Stomach (tissue), 9 donors: ENCODE measurements around the gene VWF. TPM values are rescaled to one million over a fixed set of nuclear protein-coding genes. Genes with fewer than 3 reads are reported as not detected.

ENCODE experiments used
- DNase-seq, 2 donors: peaks; one replicate each; pipeline versions ENCODE4 v3.0.0 to v3.0.0-alpha.2; 2013 to 2019
- H3K27ac ChIP-seq, 5 donors: fragments of 200-600 bp in 4 of 5; sonication (generic) in 4 of 5; one replicate each; pipeline ENCODE4 v1.5.1; 2013 to 2019; ENCODE audit warnings: mild to moderate bottlenecking in 1 of 5, moderate library complexity in 1 of 5
- H3K27me3 ChIP-seq, 3 donors: fragments of 200-600 bp; sonication (generic); one replicate each; pipeline ENCODE4 v1.5.1; 2017 to 2019; ENCODE audit warnings: mixed run types in 1 of 3
- H3K36me3 ChIP-seq, 4 donors: fragments of 200-600 bp; sonication (generic); 1 replicate in 3 of 4; 2 replicates in 1 of 4; pipeline ENCODE4 v1.5.1; 2016 to 2019
- H3K4me1 ChIP-seq, 4 donors: fragments of 200-600 bp; sonication (generic); one replicate each; pipeline ENCODE4 v1.5.1; 2016 to 2019
- H3K4me3 ChIP-seq, 4 donors: fragments of 200-600 bp; sonication (generic) in 3 of 4; one replicate each; pipeline ENCODE4 v1.5.1; 2016 to 2019; ENCODE audit warnings: mild to moderate bottlenecking in 1 of 4
- H3K9me3 ChIP-seq, 4 donors: fragments of 200-600 bp; sonication (generic); one replicate each; pipeline ENCODE4 v1.5.1; 2016 to 2019
- CTCF ChIP-seq, 7 experiments: fragments of 450-650 bp in 4 of 7; fragments of 200-600 bp in 3 of 7; sonication (generic) in 3 of 7; IDR thresholded peaks; one replicate each; pipeline ENCODE4 v1.5.1; 2016 to 2019; ENCODE audit warnings: antibody characterized with exemption in 7 of 7, control low read depth in 2 of 7, mild to moderate bottlenecking in 1 of 7
- EP300 ChIP-seq: sonication (generic); formaldehyde crosslinking; IDR thresholded peaks from one replicate; pipeline ENCODE4 v1.6.1; 2017; ENCODE audit warnings: antibody characterized with exemption
- POLR2A ChIP-seq, 4 donors: fragments of 450-650 bp; IDR thresholded peaks; one replicate each; pipeline ENCODE4 v1.6.1; 2016; ENCODE audit warnings: antibody characterized with exemption in 4 of 4, control low read depth in 2 of 4, mild to moderate bottlenecking in 1 of 4, moderate library complexity in 1 of 4
- POLR2AphosphoS5 ChIP-seq, 3 donors: sonication (generic); formaldehyde crosslinking; IDR thresholded peaks; one replicate each; pipeline ENCODE4 v1.6.1; 2016; ENCODE audit warnings: antibody characterized with exemption in 3 of 3
- WGBS, 5 donors: extraction: QIAGEN DNeasy Blood & Tissue Kit in 3 of 5; methylation state at CpG; one replicate each; pipeline versions ENCODE4 v1.1.5 to v1.1.7; 2013 to 2018; 5-methylcytosine and 5-hydroxymethylcytosine counted together
- intact Hi-C: fragments of 100-400 bp; cut with DNase I; formaldehyde crosslinking; loops from one replicate; pipeline ENCODE4 v1.15.1; 2023; ENCODE audit warnings: low total_unique reads
- polyA plus RNA-seq, 3 donors: library from polyadenylated mRNA; stranded (reverse); fragments of 200-250 nt; gene quantifications; one replicate each; pipeline ENCODE4 v1.2.3, GENCODE V29; 2013
- total RNA-seq, 5 donors: library from RNA; depleted of rRNA; stranded (reverse); fragments of >200 nt; gene quantifications; one replicate each; pipeline versions ENCODE4 v1.1.0 to v1.2.3, GENCODE V29; 2014 to 2016
- donor health status: healthy with polysubstance abuse.
- donor health status: Bipolar disorder and iron deficiency.
- donor health status: healthy.

The VWF gene
- total and polyA plus RNA-seq, 8 donors = 3.1 to 103 (median 50.2) TPM

DNA sequence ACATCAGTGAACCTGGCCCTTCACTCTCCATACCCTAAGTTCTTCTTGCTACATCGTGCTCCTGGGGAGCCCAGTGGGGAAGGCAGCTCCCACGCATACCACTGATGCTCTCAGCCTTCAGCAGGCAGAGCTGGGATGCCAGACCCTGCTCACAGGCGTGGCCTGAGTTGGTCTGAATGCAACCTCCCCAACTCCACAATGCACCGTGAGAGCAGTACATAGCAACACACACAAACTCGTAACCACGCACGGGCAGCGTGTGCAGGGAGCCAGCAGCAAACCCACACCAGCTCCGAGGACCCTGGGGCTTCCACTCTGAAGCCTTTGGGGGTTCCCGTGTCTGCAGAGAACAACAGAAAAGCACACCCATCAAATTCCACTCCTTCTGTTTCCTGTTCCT lies 216.7 kb downstream of the VWF start:
- H3K27me3 ChIP-seq = peaks cover 0 to 33% (median 3%) of the 10 kb centered on the region in 3 donors
- H3K27ac ChIP-seq = no peak overlapping the region
- no peak overlapping the region for H3K4me3 ChIP-seq
- H3K4me1 ChIP-seq = no peaks in the 10 kb centered on the region
- no peaks in the 10 kb centered on the region for H3K9me3 ChIP-seq
- TF ChIP-seq POLR2A (IDR thresholded peaks at IDR 0.05) (no peak), POLR2AphosphoS5 (IDR thresholded peaks at IDR 0.05) (no peak), CTCF (IDR thresholded peaks at IDR 0.05) (no peak), EP300 (no peak)
- no peaks in the 10 kb centered on the region for H3K36me3 ChIP-seq
- intact Hi-C loops = no loop called here
- no peak for DNase-seq
- 47 to 62% (median 50%) methylated on average over 8 to 10 of the region's 10 CpGs for WGBS, 5 donors

DNA sequence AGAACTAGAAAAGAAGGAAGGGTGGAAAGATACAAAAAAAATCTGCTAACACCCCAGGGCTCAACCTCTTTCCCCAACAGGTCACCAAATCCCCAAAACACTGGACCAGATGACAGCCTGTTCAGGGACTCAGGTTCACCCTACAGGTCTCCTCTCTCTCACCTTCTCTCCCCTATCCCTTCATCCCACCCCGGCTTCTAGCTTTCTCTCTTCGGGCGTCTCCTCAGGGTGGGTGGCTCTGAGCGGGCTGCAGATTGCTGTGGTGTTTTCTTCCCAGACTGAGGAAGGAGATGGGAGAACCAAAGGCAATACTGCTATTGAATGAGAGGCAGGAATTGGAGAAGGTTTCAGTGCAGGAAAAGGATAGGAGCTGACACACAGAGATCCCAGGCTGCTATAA lies 218.7 kb downstream of the VWF start:
- no peak for TF ChIP-seq EP300
- no peak for TF ChIP-seq POLR2AphosphoS5 (IDR thresholded peaks at IDR 0.05)
- TF ChIP-seq CTCF (IDR thresholded peaks at IDR 0.05) = no peak
- TF ChIP-seq POLR2A (IDR thresholded peaks at IDR 0.05) = no peak
- Histone ChIP-seq H3K27ac (no peak overlapping the region), H3K27me3 (peaks cover 0 to 34% (median 3%) of the 10 kb centered on the region in 3 donors), H3K36me3 (no peaks in the 10 kb centered on the region), H3K9me3 (no peaks in the 10 kb centered on the region), H3K4me3 (no peak overlapping the region), H3K4me1 (no peaks in the 10 kb centered on the region)
- no peak for DNase-seq
- intact Hi-C loops = no loop called here
- 86 to 90% (median 87%) methylated on average over 4 of the region's 4 CpGs for WGBS, 5 donors

- no peak overlapping the region for H3K4me3 ChIP-seq
- no peak overlapping the region for H3K27ac ChIP-seq
- no peaks in the 10 kb centered on the region for H3K36me3 ChIP-seq
- H3K27me3 ChIP-seq = peaks cover 0 to 42% (median 3%) of the 10 kb centered on the region in 3 donors
- intact Hi-C loops = no loop called here
- TF ChIP-seq CTCF (IDR thresholded peaks at IDR 0.05) (no peak), EP300 (no peak), POLR2AphosphoS5 (IDR thresholded peaks at IDR 0.05) (no peak), POLR2A (IDR thresholded peaks at IDR 0.05) (no peak)
- DNase-seq = no peak
- H3K9me3 ChIP-seq = no peaks in the 10 kb centered on the region
- H3K4me1 ChIP-seq = no peaks in the 10 kb centered on the region
- 56 to 68% (median 65%) methylated on average over 6 of the region's 6 CpGs for WGBS, 5 donors
Observed at GRCh38 chr12:5904969-5905368, 219.5 kb downstream of the VWF start.

GRCh38 chr12:5904441-5904840 lies 220.0 kb downstream of the VWF start:
- DNase-seq = no peak
- Histone ChIP-seq H3K4me1 (no peaks in the 10 kb centered on the region), H3K27ac (no peak overlapping the region), H3K9me3 (no peaks in the 10 kb centered on the region), H3K36me3 (no peaks in the 10 kb centered on the region), H3K27me3 (peaks cover 0 to 42% (median 3%) of the 10 kb centered on the region in 3 donors), H3K4me3 (no peak overlapping the region)
- TF ChIP-seq POLR2A (IDR thresholded peaks at IDR 0.05) = no peak
- no peak for TF ChIP-seq POLR2AphosphoS5 (IDR thresholded peaks at IDR 0.05)
- no peak for TF ChIP-seq EP300
- TF ChIP-seq CTCF (IDR thresholded peaks at IDR 0.05) = no peak
- intact Hi-C loops = no loop called here
- WGBS, 5 donors = 73 to 83% (median 81%) methylated on average over 11 of the region's 11 CpGs
